GM20000 (cell line): ENCODE measurements around the gene ATP11A.

Source experiments
- DNase-seq: peaks from one replicate; pipeline ENCODE4 v3.0.0; 2012; ENCODE audit warnings: low spot score
- CTCF ChIP-seq: IDR thresholded peaks from 2 replicates; pipeline ENCODE4 v1.5.1; 2012; ENCODE audit warnings: mild to moderate bottlenecking, control low read depth; ENCODE audit errors: extremely low read depth, missing control alignments

Gene ATP11A

GRCh38 chr13:112689303-112690245 lies at the start of gene ATP11A:
ATP11A (plus strand) TSS chr13:112690038; CDS start chr13:112690417, 379 bp downstream.
- peak; percentile 99 for DNase-seq
- no peak for TF ChIP-seq CTCF

- no peak for DNase-seq
Observed at GRCh38 chr13:112641456-112642089, 48.3 kb upstream of the ATP11A start.

GRCh38 chr13:112642090-112642460 lies 47.8 kb upstream of the ATP11A start:
- no peak for TF ChIP-seq CTCF
- DNase-seq: no peak

More at GRCh38 chr13:112641456-112642089, 48.3 kb upstream of the ATP11A start:
- no peak for TF ChIP-seq CTCF

GRCh38 chr13:112643759-112644459 lies 45.9 kb upstream of the ATP11A start:
- no peak for TF ChIP-seq CTCF
- DNase-seq: no peak

- no peak for DNase-seq
- no peak for TF ChIP-seq CTCF
Observed at GRCh38 chr13:112645327-112645914, 44.4 kb upstream of the ATP11A start.

GRCh38 chr13:112647256-112647655 lies 42.6 kb upstream of the ATP11A start:
- DNase-seq: no peak
- TF ChIP-seq CTCF: no peak

GRCh38 chr13:112648101-112648500 lies 41.7 kb upstream of the ATP11A start:
- TF ChIP-seq CTCF: no peak
- DNase-seq: no peak
